ENCODE results near the gene UFL1.

- TF ChIP-seq REST (IDR thresholded peaks at IDR 0.05) (no peak), EP300 (IDR thresholded peaks at IDR 0.05) (no peak), CTCF (IDR thresholded peaks at IDR 0.05) (no peak)
Measured at GRCh38 chr6:96582021-96582420, 60.4 kb downstream of the UFL1 start.
